GM19438 (cell line): Measurements from ENCODE around the gene PTPRR.

Experiments used
- ATAC-seq: cut with Tn5 transposase; IDR thresholded peaks from one replicate; pipeline ENCODE4 v1.9.1; 2021; ENCODE audit warnings: low read depth; ENCODE audit not compliant: unreplicated experiment

The PTPRR gene

GRCh38 chr12:70806043-70806442 lies 114.5 kb downstream of the PTPRR start:
- ATAC-seq: no peak

DNA sequence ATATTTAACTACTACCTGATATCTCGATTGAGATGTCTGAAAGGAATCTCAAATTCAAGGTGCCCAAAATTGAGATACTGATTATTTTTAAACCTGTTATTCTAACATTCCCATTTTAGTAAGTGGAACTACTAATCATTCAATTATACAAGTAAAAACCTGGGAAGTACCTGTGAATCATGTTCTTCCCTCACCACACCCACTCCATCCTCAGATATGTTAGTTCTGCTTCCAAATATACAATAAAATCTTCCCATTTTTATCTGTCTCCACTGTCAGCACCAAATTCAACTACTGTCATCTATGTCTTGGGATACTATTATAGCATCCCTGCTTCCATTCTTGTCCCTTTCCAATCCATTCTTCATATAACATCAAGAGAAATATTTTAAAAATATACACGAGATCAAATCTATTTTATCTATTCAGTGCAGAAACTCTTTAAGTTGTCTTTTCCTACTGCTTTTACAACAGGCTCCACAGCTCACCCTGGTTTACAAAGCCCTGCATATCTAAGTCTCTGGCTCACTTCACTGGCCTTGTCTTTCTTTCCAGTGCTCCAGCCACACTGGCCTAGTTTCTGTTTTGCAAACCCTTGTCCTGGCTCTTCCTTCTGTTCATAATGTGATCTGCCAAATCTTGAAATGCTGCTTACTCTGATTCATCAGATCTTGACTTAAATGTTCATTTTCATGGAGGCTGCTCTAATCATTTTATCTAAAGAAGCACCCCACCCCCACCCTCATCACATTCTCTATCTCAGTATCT lies 122.3 kb downstream of the PTPRR start:
- ATAC-seq: no peak

- ATAC-seq: no peak
These were observed 123.5 kb downstream of the PTPRR start for GRCh38 chr12:70796989-70797388.

DNA sequence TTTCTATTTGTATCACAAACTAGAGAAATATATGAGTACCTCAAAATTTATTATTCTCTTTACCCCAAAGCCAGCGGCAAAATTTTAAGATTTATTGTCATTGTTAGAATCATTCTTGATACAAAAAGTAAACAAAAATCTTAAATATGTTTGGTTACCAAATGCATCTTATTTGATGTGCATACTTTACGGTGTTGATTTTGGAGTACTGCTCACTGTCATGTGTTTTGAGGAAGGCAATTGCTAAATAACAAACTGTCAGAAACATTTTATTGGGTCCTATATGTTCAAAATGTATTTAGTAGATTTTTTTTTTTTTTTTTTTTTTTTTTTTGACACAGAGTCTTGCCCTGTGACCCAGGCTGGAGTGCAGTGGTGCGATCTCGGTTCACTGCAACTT lies 124.9 kb downstream of the PTPRR start:
- ATAC-seq: no peak

GRCh38 chr12:70794131-70794530 lies 126.4 kb downstream of the PTPRR start:
- no peak for ATAC-seq

- ATAC-seq: no peak
These were observed 131.8 kb downstream of the PTPRR start for GRCh38 chr12:70788774-70789173.

DNA sequence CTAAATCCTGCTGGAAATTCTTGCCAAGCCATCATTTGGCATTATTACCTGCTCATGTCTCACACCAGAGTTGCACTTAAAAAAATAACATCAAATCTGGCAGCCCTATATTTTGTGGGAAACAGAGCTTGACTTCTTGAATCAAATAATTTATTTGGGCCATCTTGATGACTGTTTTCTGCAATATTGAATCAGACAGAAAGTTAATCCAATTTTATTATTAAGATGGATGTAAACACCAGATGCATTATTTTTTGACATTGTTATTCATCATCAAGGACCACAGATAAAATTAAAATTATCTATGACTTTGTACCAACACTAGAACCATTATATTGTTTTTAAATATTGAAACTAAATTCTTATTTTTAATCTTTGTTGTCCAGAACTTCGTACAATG lies 132.9 kb downstream of the PTPRR start:
- ATAC-seq: no peak

- no peak for ATAC-seq
These were observed 134.6 kb downstream of the PTPRR start for GRCh38 chr12:70785896-70786295.

DNA sequence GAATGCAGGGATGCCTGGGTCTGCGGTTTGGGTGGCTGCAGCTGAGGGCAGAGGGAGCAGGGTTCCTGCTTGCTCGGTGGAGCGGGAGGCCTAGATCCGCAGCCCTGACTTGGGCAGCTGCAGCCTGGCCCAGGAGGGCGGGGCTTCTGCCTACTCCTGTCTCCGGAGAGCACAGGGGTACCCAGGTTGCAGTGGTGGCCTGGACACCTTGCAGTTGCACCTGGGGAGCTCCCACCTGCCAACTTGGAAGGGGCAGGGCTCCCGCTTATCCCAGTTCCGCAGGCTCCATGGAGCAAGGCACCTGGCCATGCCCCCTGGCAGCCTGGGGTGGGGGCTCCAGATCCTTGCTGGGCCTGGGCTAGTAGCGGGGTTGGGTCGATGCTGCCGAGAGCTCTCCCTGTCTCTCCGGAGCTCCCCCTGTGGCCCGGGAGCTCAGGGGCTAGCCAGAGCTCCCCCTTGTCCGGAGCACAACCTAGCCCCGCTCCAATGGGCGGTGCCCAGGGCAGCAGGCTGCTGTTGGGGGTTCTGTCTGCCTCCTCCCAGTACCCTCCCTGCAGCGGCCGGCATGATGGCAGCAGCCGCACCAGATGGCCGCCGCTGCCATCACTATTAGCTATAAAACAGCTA lies 136.4 kb downstream of the PTPRR start:
- ATAC-seq: no peak

GRCh38 chr12:70783455-70783854 lies 137.1 kb downstream of the PTPRR start:
- no peak for ATAC-seq

DNA sequence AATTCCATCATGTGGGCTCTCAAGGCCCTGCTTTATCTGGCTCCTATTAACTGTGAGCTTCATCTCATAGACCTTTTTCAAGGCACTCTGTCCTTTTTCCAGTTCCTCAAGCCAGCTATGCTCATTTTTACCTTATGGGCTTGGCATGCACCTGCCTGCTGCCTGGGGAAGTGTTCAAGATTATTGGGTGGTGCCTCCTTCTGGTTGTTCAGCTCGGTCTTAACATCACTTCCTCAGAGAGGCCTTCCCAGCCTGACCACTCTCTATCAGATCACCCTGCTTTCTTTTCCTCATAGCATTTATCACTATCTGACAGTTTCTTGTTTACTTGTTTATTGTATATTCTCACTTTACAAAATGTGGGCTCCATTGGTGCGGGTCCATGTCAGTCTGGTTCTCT lies 141.3 kb downstream of the PTPRR start:
- ATAC-seq: no peak

GRCh38 chr12:70774055-70774454 lies 146.5 kb downstream of the PTPRR start:
- no peak for ATAC-seq

- ATAC-seq: no peak
These were observed 147.7 kb downstream of the PTPRR start for GRCh38 chr12:70772836-70773235.

GRCh38 chr12:70771581-70771980 lies 149.0 kb downstream of the PTPRR start:
- ATAC-seq: no peak

DNA sequence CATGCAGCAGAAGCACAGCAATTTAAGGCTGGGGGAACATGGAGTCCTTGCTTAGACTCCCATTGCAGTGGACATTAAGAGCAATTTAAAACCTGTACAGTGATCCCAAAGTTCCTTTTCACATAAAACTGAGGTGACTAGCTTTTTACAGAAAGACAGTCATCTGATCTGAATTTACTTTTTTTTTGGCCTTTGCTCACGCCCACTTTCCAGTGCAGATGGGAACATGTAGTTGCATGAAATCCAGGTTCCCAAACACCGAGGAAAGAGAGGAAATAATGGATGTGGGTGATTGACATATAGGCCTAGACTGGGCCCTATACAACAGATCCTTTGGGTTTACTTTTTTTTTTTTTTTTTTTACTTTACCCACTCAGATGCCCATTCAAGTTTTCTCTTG lies 156.9 kb downstream of the PTPRR start:
- no peak for ATAC-seq

- no peak for ATAC-seq
These were observed 158.5 kb downstream of the PTPRR start for GRCh38 chr12:70762000-70762399.

DNA sequence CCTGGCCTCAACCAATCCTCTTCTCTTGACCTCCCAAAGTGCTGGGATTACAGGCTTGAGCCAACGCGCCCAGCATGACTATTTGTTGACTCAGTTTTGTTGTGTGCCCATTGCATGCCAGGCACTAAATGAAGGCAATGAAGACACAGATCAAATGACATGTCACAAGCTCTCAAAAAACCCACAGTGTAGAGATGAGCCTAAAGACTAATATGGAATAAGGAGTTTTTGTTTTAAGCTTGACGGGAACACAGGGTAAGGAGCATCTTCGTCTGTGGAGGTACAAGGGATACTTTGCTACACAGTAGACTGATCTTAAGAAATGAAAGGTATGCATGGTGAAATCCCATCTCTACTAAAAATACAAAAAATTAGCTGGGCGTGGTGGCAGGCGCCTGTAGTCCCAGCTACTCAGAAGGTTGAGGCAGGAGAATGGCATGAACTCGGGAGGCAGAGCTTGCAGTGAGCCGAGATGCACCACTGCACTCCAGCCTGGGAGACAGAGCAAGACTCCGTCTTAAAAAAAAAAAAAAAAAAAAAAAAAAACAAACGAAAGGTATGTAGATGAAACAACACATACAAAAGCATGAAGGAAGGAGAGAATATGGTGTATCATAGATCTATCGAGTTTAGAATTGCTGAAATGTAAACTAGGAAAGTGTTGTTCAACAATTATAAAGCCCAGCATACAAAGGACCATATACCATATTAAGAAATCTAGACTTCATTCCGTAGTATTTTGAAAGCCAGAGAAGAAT lies 161.2 kb downstream of the PTPRR start:
- no peak for ATAC-seq

GRCh38 chr12:70758494-70758845 lies 162.1 kb downstream of the PTPRR start:
- ATAC-seq: no peak

GRCh38 chr12:70757830-70758493 lies 162.6 kb downstream of the PTPRR start:
- ATAC-seq: no peak

GRCh38 chr12:70756791-70757190 lies 163.7 kb downstream of the PTPRR start:
- no peak for ATAC-seq

DNA sequence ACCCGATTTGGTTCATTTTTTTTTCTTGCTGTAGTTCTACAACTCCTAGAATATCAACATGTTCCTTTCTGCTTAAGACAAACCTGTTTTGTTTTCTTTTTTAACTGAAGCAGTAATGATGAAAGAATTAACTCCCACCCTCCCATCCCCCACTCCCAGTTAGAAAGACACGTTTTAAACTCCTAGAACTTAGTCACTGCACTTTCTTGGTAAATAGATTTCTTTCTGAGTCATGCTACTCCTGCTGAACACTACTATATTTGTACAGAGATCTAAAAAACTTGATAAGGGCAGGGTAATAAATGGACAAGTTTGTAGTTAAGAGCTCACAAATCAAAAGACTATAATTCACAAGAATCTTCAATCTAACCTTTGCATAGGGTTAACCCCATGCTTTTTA lies 164.4 kb downstream of the PTPRR start:
- ATAC-seq: no peak
